Esophagus squamous epithelium (tissue), 5 donors: ENCODE data around the gene TMEM272. TPM values are rescaled to one million over a fixed set of nuclear protein-coding genes. Genes with fewer than 3 reads are reported as not detected.
A peak's percentile ranks its signal among the peaks of the same experiment; 100 is the strongest.

Source experiments
- DNase-seq: peaks from one replicate; lab custom pipeline; 2025; lab: John Stamatoyannopoulos, UW
- H3K27ac ChIP-seq, 4 donors: fragments of 200-600 bp; sonication (generic); one replicate each; pipeline ENCODE4 v1.5.1; 2016 to 2019; ENCODE audit warnings: mild to moderate bottlenecking in 1 of 4
- H3K27me3 ChIP-seq, 4 donors: fragments of 200-600 bp; sonication (generic); 1 replicate in 3 of 4; 2 replicates in 1 of 4; pipeline versions ENCODE4 v1.5.1 to v1.6.0; 2017 to 2021; ENCODE audit warnings: antibody characterized with exemption in 1 of 4
- H3K36me3 ChIP-seq, 3 donors: fragments of 200-600 bp; sonication (generic); one replicate each; pipeline ENCODE4 v1.5.1; 2016 to 2019
- H3K4me1 ChIP-seq, 3 donors: fragments of 200-600 bp; sonication (generic); one replicate each; pipeline ENCODE4 v1.5.1; 2017 to 2019
- H3K4me3 ChIP-seq, 4 donors: fragments of 200-600 bp; sonication (generic); 1 replicate in 3 of 4; 2 replicates in 1 of 4; pipeline ENCODE4 v1.5.1; 2016 to 2019; ENCODE audit warnings: mild to moderate bottlenecking in 2 of 4, moderate library complexity in 1 of 4
- H3K9me3 ChIP-seq, 3 donors: fragments of 200-600 bp; sonication (generic); one replicate each; pipeline ENCODE4 v1.5.1; 2016 to 2019
- CTCF ChIP-seq, 6 experiments: fragments of 450-650 bp in 4 of 6; fragments of 200-600 bp in 2 of 6; sonication (generic) in 2 of 6; IDR thresholded peaks; one replicate each; pipeline ENCODE4 v1.5.1; 2016 to 2019; ENCODE audit warnings: antibody characterized with exemption in 6 of 6, mild to moderate bottlenecking in 4 of 6, moderate library complexity in 4 of 6
- POLR2A ChIP-seq, 4 donors: fragments of 450-650 bp; IDR thresholded peaks; one replicate each; pipeline ENCODE4 v1.6.1; 2017; ENCODE audit warnings: antibody characterized with exemption in 4 of 4, mild to moderate bottlenecking in 4 of 4, moderate library complexity in 3 of 4
- WGBS, 2 donors: methylation state at CpG; one replicate each; pipeline ENCODE4 v1.1.5; 2018; 5-methylcytosine and 5-hydroxymethylcytosine counted together
- intact Hi-C: fragments of 100-400 bp; cut with DNase I; formaldehyde crosslinking; loops from one replicate; pipeline ENCODE4 v1.15.0; 2022
- total RNA-seq, 4 donors: library from RNA; depleted of rRNA; stranded (reverse); fragments of >200 nt; gene quantifications; one replicate each; pipeline ENCODE4 v1.1.0, GENCODE V29; 2016
- donor health status: DM: yes; HTN: yes; CAD: no.

The TMEM272 gene
- total RNA-seq, 4 donors from 2014 or later, result not detected

- intact Hi-C loops, result loop anchor here (10.0 kb wide), 1 partner anchor 329 kb away; the partner anchor contains the start of gene INTS6
- no peaks in the 10 kb centered on the region for H3K9me3 ChIP-seq
- TF ChIP-seq CTCF (IDR thresholded peaks at IDR 0.05), result no peak
- no peak for TF ChIP-seq POLR2A (IDR thresholded peaks at IDR 0.05)
- no peak overlapping the region for H3K27ac ChIP-seq
- H3K36me3 ChIP-seq, result peaks cover 0 to under 1% (median 0%) of the 10 kb centered on the region in 3 donors
- WGBS, 2 donors, result 100% methylated on average over 1 of the region's 1 CpG; no CpG with 5 or more reads in 1 of the 2 donors
- H3K27me3 ChIP-seq, result no peaks in the 10 kb centered on the region
- no peak for DNase-seq
- H3K4me3 ChIP-seq, result no peak overlapping the region
- peaks cover 0 to 19% (median 6%) of the 10 kb centered on the region in 3 donors for H3K4me1 ChIP-seq
These were observed 60.9 kb downstream of the TMEM272 start for GRCh38 chr13:51784097-51784496.

GRCh38 chr13:51783428-51784094, 61.4 kb downstream of the TMEM272 start:
- no peak overlapping the region for H3K4me3 ChIP-seq
- H3K27ac ChIP-seq, result no peak overlapping the region
- intact Hi-C loops, result loop anchor here (10.0 kb wide), 1 partner anchor 329 kb away; the partner anchor contains the start of gene INTS6
- TF ChIP-seq CTCF (IDR thresholded peaks at IDR 0.05), result no peak
- no peak for TF ChIP-seq POLR2A (IDR thresholded peaks at IDR 0.05)
- no peaks in the 10 kb centered on the region for H3K36me3 ChIP-seq
- peaks cover 0 to 19% (median 6%) of the 10 kb centered on the region in 3 donors for H3K4me1 ChIP-seq
- WGBS, 2 donors, result 89% methylated on average over 9 of the region's 9 CpGs
- H3K9me3 ChIP-seq, result no peaks in the 10 kb centered on the region
- no peaks in the 10 kb centered on the region for H3K27me3 ChIP-seq
- DNase-seq, result no peak

- WGBS, 2 donors, result 85 to 91% methylated on average over 10 to 15 of the region's 15 CpGs
- Histone ChIP-seq H3K36me3 (no peaks in the 10 kb centered on the region), H3K9me3 (no peaks in the 10 kb centered on the region), H3K27me3 (no peaks in the 10 kb centered on the region), H3K27ac (no peak overlapping the region), H3K4me3 (no peak overlapping the region), H3K4me1 (peaks cover 0 to 18% (median 6%) of the 10 kb centered on the region in 3 donors)
- TF ChIP-seq CTCF (IDR thresholded peaks at IDR 0.05), result no peak
- TF ChIP-seq POLR2A (IDR thresholded peaks at IDR 0.05), result no peak
- intact Hi-C loops, result loop anchor here (10.0 kb wide), 1 partner anchor 327 kb away; the partner anchor contains the start of gene INTS6
- DNase-seq, result no peak
These were observed 62.8 kb downstream of the TMEM272 start for GRCh38 chr13:51782026-51782710.

- intact Hi-C loops, result loop anchor here (10.0 kb wide), 1 partner anchor 327 kb away; the partner anchor contains the start of gene INTS6
- Histone ChIP-seq H3K4me3 (no peak overlapping the region), H3K9me3 (no peaks in the 10 kb centered on the region), H3K4me1 (peaks cover 0 to 11% (median 2%) of the 10 kb centered on the region in 3 donors), H3K27me3 (no peaks in the 10 kb centered on the region), H3K36me3 (no peaks in the 10 kb centered on the region), H3K27ac (no peak overlapping the region)
- 80 to 81% methylated on average over 11 to 14 of the region's 15 CpGs for WGBS, 2 donors
- TF ChIP-seq CTCF (IDR thresholded peaks at IDR 0.05), result peak in 4 of 6 experiments; percentile 27 to 63 (median 42)
- no peak for TF ChIP-seq POLR2A (IDR thresholded peaks at IDR 0.05)
- DNase-seq, result no peak
These were observed 63.5 kb downstream of the TMEM272 start for GRCh38 chr13:51781246-51782022.
